ENCODE results near the gene CELA2A.

- TF ChIP-seq ZNF274 (IDR thresholded peaks at IDR 0.05; ENCODE audit: low read depth, low read length) (no peak), SUZ12 (IDR thresholded peaks at IDR 0.05; ENCODE audit: extremely low read depth, insufficient read depth, insufficient read length) (no peak), YY1 (IDR thresholded peaks at IDR 0.05; ENCODE audit: insufficient read depth, insufficient read length) (no peak)
Measured at GRCh38 chr1:15410223-15410883, 46.2 kb upstream of the CELA2A start.
